IMR-90 (cell line): Measurements from ENCODE around the gene TTLL12. TPM values are rescaled to one million over a fixed set of nuclear protein-coding genes. Genes with fewer than 3 reads are reported as not detected.

Source experiments
- ATAC-seq: fragments of 200-7000 bp; cut with Tn5 transposase; 2 replicates; pipeline ENCODE4 v1.9.1; 2020; ENCODE audit warnings: low read depth, mild to moderate bottlenecking, moderate library complexity
- BruUV-seq: library from RNA; stranded (reverse); fragments of 400-500 nt; replicated peaks from 2 replicates; lab custom pipeline; 2021; lab: Mats Ljungman, UMichigan
- CTCF ChIA-PET: fragments of 300-600 bp; formaldehyde crosslinking; extraction: SDS; loops from one replicate; lab custom pipeline; 2021; ENCODE audit warnings: antibody characterized with exemption; lab: Yijun Ruan, JAX
- POLR2A ChIA-PET: fragments of 300-600 bp; sonication (Branson Sonifier 250); formaldehyde crosslinking; loops from one replicate; lab custom pipeline; 2022; ENCODE audit warnings: antibody characterized with exemption; ENCODE audit not compliant: unreplicated experiment; lab: Charles Lee
- DNase-seq: peaks from one replicate; pipeline ENCODE4 v3.0.0; 2013
- H2AFZ ChIP-seq: replicated peaks from 2 replicates; pipeline ENCODE3; 2013; ENCODE audit warnings: low read length, mild to moderate bottlenecking; ENCODE audit not compliant: poor library complexity
- H2AK5ac ChIP-seq: 2 replicates; pipeline ENCODE4 v1.6.1; 2013; ENCODE audit warnings: low read depth, low read length, inconsistent platforms
- H2AK9ac ChIP-seq: replicated peaks from 2 replicates; pipeline ENCODE3; 2013; ENCODE audit warnings: mild to moderate bottlenecking, low read depth, low read length, moderate library complexity; ENCODE audit not compliant: poor library complexity
- H2BK120ac ChIP-seq: 2 replicates; pipeline ENCODE4 v1.6.1; 2013; ENCODE audit warnings: low read depth, low read length, inconsistent platforms
- H2BK15ac ChIP-seq: 3 replicates; pipeline ENCODE4 v1.6.1; 2013; ENCODE audit warnings: low read depth, low read length, inconsistent platforms
- H2BK20ac ChIP-seq: 2 replicates; pipeline ENCODE4 v1.6.1; 2013; ENCODE audit warnings: low read depth, mild to moderate bottlenecking, inconsistent platforms, low read length, moderate library complexity
- H2BK5ac ChIP-seq: 2 replicates; pipeline ENCODE4 v1.6.1; 2013; ENCODE audit warnings: mild to moderate bottlenecking, low read depth, low read length, inconsistent platforms; ENCODE audit not compliant: poor library complexity, severe bottlenecking
- H3K14ac ChIP-seq: replicated peaks from 2 replicates; pipeline ENCODE4 v1.6.1; 2013; ENCODE audit warnings: low read depth, low read length, inconsistent platforms
- H3K18ac ChIP-seq: 2 replicates; pipeline ENCODE4 v1.6.1; 2013; ENCODE audit warnings: low read depth, low read length, control low read depth
- H3K23ac ChIP-seq: 2 replicates; pipeline ENCODE4 v1.6.1; 2013; ENCODE audit warnings: low read depth, low read length, inconsistent platforms
- H3K27ac ChIP-seq: 2 replicates; pipeline ENCODE4 v1.5.1; 2013; ENCODE audit warnings: mild to moderate bottlenecking, control low read depth, low read length; ENCODE audit not compliant: insufficient read depth
- H3K27me3 ChIP-seq: 2 replicates; pipeline ENCODE4 v1.6.1; 2013; ENCODE audit warnings: low read length; ENCODE audit not compliant: control insufficient read depth, insufficient read depth
- H3K36me3 ChIP-seq: 2 replicates; pipeline ENCODE4 v1.6.1; 2013; ENCODE audit warnings: low read length, mixed read lengths; ENCODE audit not compliant: control insufficient read depth, insufficient read depth
- H3K4ac ChIP-seq: 2 replicates; pipeline ENCODE4 v1.6.1; 2013; ENCODE audit warnings: low read depth, low read length, inconsistent platforms
- H3K4me1 ChIP-seq: 2 replicates; pipeline ENCODE4 v1.6.1; 2013; ENCODE audit warnings: low read length, mixed read lengths; ENCODE audit not compliant: control insufficient read depth, insufficient read depth
- H3K4me2 ChIP-seq: 2 replicates; pipeline ENCODE4 v1.6.1; 2013; ENCODE audit warnings: low read depth, mild to moderate bottlenecking, control low read depth, low read length, moderate library complexity
- H3K4me3 ChIP-seq: 2 replicates; pipeline ENCODE4 v1.5.1; 2013; ENCODE audit warnings: low read depth, mild to moderate bottlenecking, control low read depth, low read length, moderate library complexity; ENCODE audit not compliant: insufficient read depth
- H3K56ac ChIP-seq: 2 replicates; pipeline ENCODE4 v1.6.1; 2013; ENCODE audit warnings: low read length, inconsistent platforms; ENCODE audit not compliant: insufficient read depth; ENCODE audit errors: extremely low read depth
- H3K79me1 ChIP-seq, 2 experiments: 2 replicates each; pipeline ENCODE4 v1.6.1; 2013; ENCODE audit warnings: low read length in 2 of 2, inconsistent platforms in 1 of 2, low read depth in 1 of 2
- H3K9ac ChIP-seq: 2 replicates; pipeline ENCODE4 v1.6.1; 2013; ENCODE audit warnings: low read depth, low read length, control low read depth
- H3K9me1 ChIP-seq: 2 replicates; pipeline ENCODE4 v1.6.1; 2013; ENCODE audit warnings: low read length, inconsistent platforms; ENCODE audit not compliant: insufficient read depth
- H3K9me3 ChIP-seq: 2 replicates; pipeline ENCODE4 v1.6.1; 2013; ENCODE audit warnings: low read length; ENCODE audit not compliant: control insufficient read depth, insufficient read depth
- H4K20me1 ChIP-seq: 2 replicates; pipeline ENCODE4 v1.6.1; 2013; ENCODE audit warnings: low read length, inconsistent platforms; ENCODE audit not compliant: insufficient read depth
- H4K5ac ChIP-seq: 2 replicates; pipeline ENCODE4 v1.6.1; 2013; ENCODE audit warnings: mild to moderate bottlenecking, low read depth, low read length, control low read depth
- H4K8ac ChIP-seq, 2 experiments: 2 replicates each; pipeline ENCODE4 v1.6.1; 2013; ENCODE audit warnings: low read depth in 2 of 2, low read length in 2 of 2, control low read depth in 1 of 2, inconsistent platforms in 1 of 2
- H4K91ac ChIP-seq: 2 replicates; pipeline ENCODE4 v1.6.1; 2013; ENCODE audit warnings: low read depth, low read length, inconsistent platforms; ENCODE audit not compliant: insufficient read depth
- BHLHE40 ChIP-seq: fragments of 150-350 bp; IDR thresholded peaks from 2 replicates; pipeline ENCODE4 v1.6.1; 2016; ENCODE audit warnings: mild to moderate bottlenecking, low read depth, low read length
- CEBPB ChIP-seq: IDR thresholded peaks from 2 replicates; pipeline ENCODE4 v1.6.1; 2012; ENCODE audit warnings: low read depth, low read length, improper control_type of control experiment
- CHD1 ChIP-seq: IDR thresholded peaks from 2 replicates; pipeline ENCODE4 v1.6.1; 2012; ENCODE audit warnings: low read depth, low read length, improper control_type of control experiment
- FOS ChIP-seq: fragments of 150-350 bp; IDR thresholded peaks from 2 replicates; pipeline ENCODE4 v1.6.1; 2016; ENCODE audit warnings: low read depth, low read length
- MAFK ChIP-seq: IDR thresholded peaks from 2 replicates; pipeline ENCODE4 v1.6.1; 2012; ENCODE audit warnings: low read depth, low read length, improper control_type of control experiment
- MAZ ChIP-seq: IDR thresholded peaks from 2 replicates; pipeline ENCODE4 v1.6.1; 2012; ENCODE audit warnings: low read depth, mild to moderate bottlenecking, low read length, improper control_type of control experiment, moderate library complexity, borderline replicate concordance
- MXI1 ChIP-seq: IDR thresholded peaks from 2 replicates; pipeline ENCODE4 v1.6.1; 2012; ENCODE audit warnings: low read depth, mild to moderate bottlenecking, low read length, moderate library complexity, borderline replicate concordance
- POLR2A ChIP-seq: IDR thresholded peaks from 2 replicates; pipeline ENCODE4 v1.6.1; 2012; ENCODE audit warnings: mild to moderate bottlenecking, low read depth, low read length
- RCOR1 ChIP-seq: IDR thresholded peaks from 2 replicates; pipeline ENCODE4 v1.6.1; 2012; ENCODE audit warnings: mild to moderate bottlenecking, low read length, improper control_type of control experiment; ENCODE audit not compliant: insufficient replicate concordance
- SMC3 ChIP-seq: fragments of 150-350 bp; IDR thresholded peaks from 2 replicates; pipeline ENCODE4 v1.6.1; 2016; ENCODE audit warnings: low read depth, mild to moderate bottlenecking, antibody characterized with exemption, low read length, moderate library complexity
- WGBS, 2 experiments: methylation state at CpG; one replicate each; pipeline versions ENCODE4 v1.1.5 to v1.1.7; 2013; ENCODE audit warnings: missing lambda C conversion rate in 2 of 2; ENCODE audit not compliant: insufficient read length in 1 of 2; ENCODE audit errors: extremely low coverage in 2 of 2; 5-methylcytosine and 5-hydroxymethylcytosine counted together
- dilution Hi-C: fragments of 300-500 bp; cut with HindIII; formaldehyde crosslinking; loops from one replicate; pipeline ENCODE4 v1.14.3; 2018; ENCODE audit warnings: low sequenced_read_pairs; ENCODE audit not compliant: unreplicated experiment
- in situ Hi-C: fragments of 300-500 bp; cut with MboI; formaldehyde crosslinking; loops from 3 replicates; pipeline ENCODE4 v1.14.3; 2019; ENCODE audit warnings: low sequenced_read_pairs, inconsistent platforms, mixed read lengths
- intact Hi-C: fragments of 100-400 bp; cut with micrococcal nuclease; formaldehyde crosslinking; loops from 2 replicates; pipeline ENCODE4 v1.10.0; 2022
- polyA plus RNA-seq, 3 experiments: library from polyadenylated mRNA; depleted of rRNA; stranded (reverse); fragments of >200 nt; gene quantifications; 2 replicates each; pipeline ENCODE4 v1.2.3, GENCODE V29; 2012; ENCODE audit warnings: low replicate concordance in 1 of 3
- total RNA-seq: library from RNA; depleted of rRNA; stranded (reverse); fragments of >200 nt; gene quantifications from 2 replicates; pipeline ENCODE4 v1.2.3, GENCODE V29; 2012
- TF ChIP-seq, protein P1 (sequence below): fragments of 150-350 bp; IDR thresholded peaks from 2 replicates; pipeline ENCODE4 v1.6.1; 2017; ENCODE audit warnings: mild to moderate bottlenecking, antibody characterized with exemption, low read length, low read depth
- TF ChIP-seq, protein P2 (sequence below): fragments of 150-350 bp; IDR thresholded peaks from 2 replicates; pipeline ENCODE4 v1.6.1; 2016; ENCODE audit warnings: low read depth, mild to moderate bottlenecking, low read length, moderate library complexity, borderline replicate concordance

The TTLL12 gene
- total and polyA plus RNA-seq, 2 of the 4 experiments (the other 2 are of a cell fraction) = 20.9 to 30.1 TPM

DNA sequence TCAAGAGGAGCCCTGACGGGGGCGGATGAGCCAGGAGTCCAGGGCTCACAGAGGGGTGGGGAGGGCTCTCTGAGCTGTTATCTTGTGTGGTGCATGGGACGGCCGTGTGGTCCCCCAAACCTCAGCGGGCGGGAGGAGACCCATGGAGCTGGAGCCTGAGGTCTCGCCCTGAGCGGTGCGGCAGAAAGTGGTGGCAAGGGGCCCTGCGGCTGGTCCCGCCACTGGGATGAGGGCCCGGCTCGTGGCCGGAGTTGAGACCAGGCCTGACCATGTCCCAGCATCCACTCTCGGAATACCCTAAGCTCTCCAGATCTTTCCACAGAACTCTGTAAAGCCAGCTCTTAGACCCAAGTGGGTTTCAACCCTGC is 22.6 kb upstream of the TTLL12 start:
- ATAC-seq = no peak
- no CpG with 5 or more reads among the region's 15 CpGs for WGBS, 2 experiments
- Histone ChIP-seq H3K36me3 (no peaks in the 10 kb centered on the region), H2BK120ac (no peak overlapping the region), H3K23ac (no peak overlapping the region), H4K20me1 (no peaks in the 10 kb centered on the region), H4K91ac (no peak overlapping the region), H3K56ac (no peak overlapping the region), H2AK5ac (no peak overlapping the region), H3K9ac (no peak overlapping the region), H3K4me2 (no peak overlapping the region), H3K9me3 (no peaks in the 10 kb centered on the region), H3K79me1 (no peaks in the 10 kb centered on the region), H3K27me3 (peaks cover 25% of the 10 kb centered on the region), H3K14ac (no peak overlapping the region), H2BK15ac (no peak overlapping the region), H4K5ac (no peak overlapping the region), H3K4me3 (no peak overlapping the region), H4K8ac (no peak overlapping the region), H2BK20ac (no peak overlapping the region), H2AK9ac (no peak overlapping the region), H2AFZ (no peak overlapping the region), H3K4ac (no peak overlapping the region), H3K18ac (no peak overlapping the region), H3K4me1 (no peaks in the 10 kb centered on the region), H2BK5ac (no peak overlapping the region), H3K27ac (no peak overlapping the region), H3K9me1 (no peaks in the 10 kb centered on the region)
- in situ Hi-C loops = no loop called here
- dilution Hi-C loops = no loop called here
- intact Hi-C loops = no loop called here
- POLR2A ChIA-PET = no interaction called here
- no peak for DNase-seq
- BruUV-seq = no TSS peak
- TF ChIP-seq, protein P1, sequence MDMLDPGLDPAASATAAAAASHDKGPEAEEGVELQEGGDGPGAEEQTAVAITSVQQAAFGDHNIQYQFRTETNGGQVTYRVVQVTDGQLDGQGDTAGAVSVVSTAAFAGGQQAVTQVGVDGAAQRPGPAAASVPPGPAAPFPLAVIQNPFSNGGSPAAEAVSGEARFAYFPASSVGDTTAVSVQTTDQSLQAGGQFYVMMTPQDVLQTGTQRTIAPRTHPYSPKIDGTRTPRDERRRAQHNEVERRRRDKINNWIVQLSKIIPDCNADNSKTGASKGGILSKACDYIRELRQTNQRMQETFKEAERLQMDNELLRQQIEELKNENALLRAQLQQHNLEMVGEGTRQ = no peak
- TF ChIP-seq SMC3 (no peak), BHLHE40 (no peak), FOS (no peak), POLR2A (no peak), CHD1 (no peak), MAFK (no peak), CEBPB (no peak), MXI1 (no peak), MAZ (no peak), RCOR1 (no peak)
- TF ChIP-seq, protein P2, sequence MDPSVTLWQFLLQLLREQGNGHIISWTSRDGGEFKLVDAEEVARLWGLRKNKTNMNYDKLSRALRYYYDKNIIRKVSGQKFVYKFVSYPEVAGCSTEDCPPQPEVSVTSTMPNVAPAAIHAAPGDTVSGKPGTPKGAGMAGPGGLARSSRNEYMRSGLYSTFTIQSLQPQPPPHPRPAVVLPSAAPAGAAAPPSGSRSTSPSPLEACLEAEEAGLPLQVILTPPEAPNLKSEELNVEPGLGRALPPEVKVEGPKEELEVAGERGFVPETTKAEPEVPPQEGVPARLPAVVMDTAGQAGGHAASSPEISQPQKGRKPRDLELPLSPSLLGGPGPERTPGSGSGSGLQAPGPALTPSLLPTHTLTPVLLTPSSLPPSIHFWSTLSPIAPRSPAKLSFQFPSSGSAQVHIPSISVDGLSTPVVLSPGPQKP = no peak
- CTCF ChIA-PET = no interaction called here
